ENCODE data around the gene CAMTA1.

CAMTA1 gene

GRCh38 chr1:6873298-6874015, 88.2 kb downstream of the CAMTA1 start:
- no peak for DNase-seq (ENCODE audit: low spot score)

GRCh38 chr1:6874298-6874697, 89.0 kb downstream of the CAMTA1 start:
- DNase-seq (ENCODE audit: low spot score), result no peak

- DNase-seq (ENCODE audit: low spot score), result no peak
Observed at GRCh38 chr1:6880951-6881690, 95.9 kb downstream of the CAMTA1 start.

- no peak for DNase-seq (ENCODE audit: low spot score)
Observed at GRCh38 chr1:6882414-6882813, 97.2 kb downstream of the CAMTA1 start.

GRCh38 chr1:6884652-6885153, 99.4 kb downstream of the CAMTA1 start:
- DNase-seq (ENCODE audit: low spot score), result no peak

GRCh38 chr1:6885426-6885825, 100.2 kb downstream of the CAMTA1 start:
- no peak for DNase-seq (ENCODE audit: low spot score)

GRCh38 chr1:6886523-6886922, 101.3 kb downstream of the CAMTA1 start:
- DNase-seq (ENCODE audit: low spot score), result no peak

- no peak for DNase-seq (ENCODE audit: low spot score)
Observed at GRCh38 chr1:6888268-6888667, 103.0 kb downstream of the CAMTA1 start.

GRCh38 chr1:6888870-6889269, 103.6 kb downstream of the CAMTA1 start:
- no peak for DNase-seq (ENCODE audit: low spot score)

- peak; percentile 78 for DNase-seq (ENCODE audit: low spot score)
Observed at GRCh38 chr1:6889875-6890480, 104.7 kb downstream of the CAMTA1 start.

- DNase-seq (ENCODE audit: low spot score), result no peak
Observed at GRCh38 chr1:6890686-6891085, 105.4 kb downstream of the CAMTA1 start.

GRCh38 chr1:6891781-6892579, 106.7 kb downstream of the CAMTA1 start:
- DNase-seq (ENCODE audit: low spot score), result no peak

GRCh38 chr1:6893388-6893787, 108.1 kb downstream of the CAMTA1 start:
- DNase-seq (ENCODE audit: low spot score), result no peak

- no peak for DNase-seq (ENCODE audit: low spot score)
Observed at GRCh38 chr1:6897138-6897537, 111.9 kb downstream of the CAMTA1 start.

- no peak for DNase-seq (ENCODE audit: low spot score)
Observed at GRCh38 chr1:6898974-6899539, 113.8 kb downstream of the CAMTA1 start.

- no peak for DNase-seq (ENCODE audit: low spot score)
Observed at GRCh38 chr1:6899621-6900020, 114.4 kb downstream of the CAMTA1 start.

GRCh38 chr1:6902153-6902552, 116.9 kb downstream of the CAMTA1 start:
- DNase-seq (ENCODE audit: low spot score), result no peak

- DNase-seq (ENCODE audit: low spot score), result no peak
Observed at GRCh38 chr1:6904476-6905170, 119.4 kb downstream of the CAMTA1 start.

GRCh38 chr1:6905331-6905730, 120.1 kb downstream of the CAMTA1 start:
- no peak for DNase-seq (ENCODE audit: low spot score)

GRCh38 chr1:6905790-6906189, 120.5 kb downstream of the CAMTA1 start:
- no peak for DNase-seq (ENCODE audit: low spot score)

- no peak for DNase-seq (ENCODE audit: low spot score)
Observed at GRCh38 chr1:6906783-6907182, 121.5 kb downstream of the CAMTA1 start.
